ENCODE results near the gene LRIG1.

DNA sequence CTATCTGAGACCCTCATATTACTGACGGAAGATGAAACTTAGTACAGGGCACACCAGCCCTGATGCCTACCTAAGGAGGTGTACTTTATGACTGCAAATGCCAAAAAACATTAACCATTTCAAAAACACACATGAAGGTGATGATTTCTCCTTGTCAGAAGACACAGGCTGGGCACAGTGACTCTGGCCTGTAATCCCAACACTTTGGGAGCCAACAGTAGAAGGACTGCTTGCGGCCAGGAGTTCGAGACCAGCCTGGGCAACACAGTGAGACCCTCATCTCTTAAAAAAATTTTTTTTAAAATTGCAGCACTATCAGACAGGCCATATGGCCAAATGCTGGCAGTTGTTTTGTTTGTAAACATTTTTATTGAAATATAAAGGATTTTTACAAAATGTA, 73.5 kb downstream of the LRIG1 start:
- TF ChIP-seq, protein P1, sequence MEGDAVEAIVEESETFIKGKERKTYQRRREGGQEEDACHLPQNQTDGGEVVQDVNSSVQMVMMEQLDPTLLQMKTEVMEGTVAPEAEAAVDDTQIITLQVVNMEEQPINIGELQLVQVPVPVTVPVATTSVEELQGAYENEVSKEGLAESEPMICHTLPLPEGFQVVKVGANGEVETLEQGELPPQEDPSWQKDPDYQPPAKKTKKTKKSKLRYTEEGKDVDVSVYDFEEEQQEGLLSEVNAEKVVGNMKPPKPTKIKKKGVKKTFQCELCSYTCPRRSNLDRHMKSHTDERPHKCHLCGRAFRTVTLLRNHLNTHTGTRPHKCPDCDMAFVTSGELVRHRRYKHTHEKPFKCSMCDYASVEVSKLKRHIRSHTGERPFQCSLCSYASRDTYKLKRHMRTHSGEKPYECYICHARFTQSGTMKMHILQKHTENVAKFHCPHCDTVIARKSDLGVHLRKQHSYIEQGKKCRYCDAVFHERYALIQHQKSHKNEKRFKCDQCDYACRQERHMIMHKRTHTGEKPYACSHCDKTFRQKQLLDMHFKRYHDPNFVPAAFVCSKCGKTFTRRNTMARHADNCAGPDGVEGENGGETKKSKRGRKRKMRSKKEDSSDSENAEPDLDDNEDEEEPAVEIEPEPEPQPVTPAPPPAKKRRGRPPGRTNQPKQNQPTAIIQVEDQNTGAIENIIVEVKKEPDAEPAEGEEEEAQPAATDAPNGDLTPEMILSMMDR (conservative IDR thresholded peaks at IDR 0.05; ENCODE audit: low read depth, low read length) = no peak
- no peak for TF ChIP-seq EZH2 (IDR thresholded peaks at IDR 0.05; ENCODE audit: low read length, unreplicated experiment)
- no peak for TF ChIP-seq EZH2phosphoT487 (IDR thresholded peaks at IDR 0.05; ENCODE audit: borderline replicate concordance, low read length)

Data from PC-3 (cell line).